Fibroblast of skin of back (primary cell): ENCODE data around the gene PPARA.
"Not testable (repeated sequence)": the region's sequence is repeated elsewhere in the genome, so short reads cannot be mapped to it uniquely, and the experiment has no call there.

ENCODE experiments used
- DNase-seq: peaks from one replicate; pipeline ENCODE4 v3.0.0-alpha.2; 2013

The PPARA gene

GRCh38 chr22:46127556-46127955 lies 22.8 kb upstream of the PPARA start:
- DNase-seq = no peak

GRCh38 chr22:46128606-46129005 lies 21.7 kb upstream of the PPARA start:
- DNase-seq = no peak

- no peak for DNase-seq
Measured at GRCh38 chr22:46129390-46130041, 20.8 kb upstream of the PPARA start.

GRCh38 chr22:46131151-46131587 lies 19.2 kb upstream of the PPARA start:
- DNase-seq = no peak

GRCh38 chr22:46132193-46132829 lies 18.0 kb upstream of the PPARA start:
- not testable (repeated sequence) for DNase-seq

GRCh38 chr22:46132830-46133587 lies 17.3 kb upstream of the PPARA start:
- DNase-seq = no peak

GRCh38 chr22:46133588-46133855 lies 16.8 kb upstream of the PPARA start:
- DNase-seq = no peak

- DNase-seq = no peak
Measured at GRCh38 chr22:46134111-46134705, 16.1 kb upstream of the PPARA start.

GRCh38 chr22:46135611-46136485 lies 14.5 kb upstream of the PPARA start:
- DNase-seq = no peak

GRCh38 chr22:46136486-46137217 lies 13.7 kb upstream of the PPARA start:
- no peak for DNase-seq

- no peak for DNase-seq
Measured at GRCh38 chr22:46137218-46137766, 13.0 kb upstream of the PPARA start.

- no peak for DNase-seq
Measured at GRCh38 chr22:46138058-46138797, 12.1 kb upstream of the PPARA start.

- not testable (repeated sequence) for DNase-seq
Measured at GRCh38 chr22:46139417-46139816, 10.9 kb upstream of the PPARA start.

- no peak for DNase-seq
Measured at GRCh38 chr22:46139895-46140350, 10.4 kb upstream of the PPARA start.

GRCh38 chr22:46140989-46141928 lies 9.1 kb upstream of the PPARA start:
- no peak for DNase-seq

- no peak for DNase-seq
Measured at GRCh38 chr22:46142548-46143490, 7.5 kb upstream of the PPARA start.

GRCh38 chr22:46143491-46144147 lies 6.7 kb upstream of the PPARA start:
- no peak for DNase-seq
